ENCODE data around the gene NOS3. TPM values are rescaled to one million over a fixed set of nuclear protein-coding genes. Genes with fewer than 3 reads are reported as not detected.

Gene NOS3
- total RNA-seq, 1 donor from 2014 or later = 0.15 TPM

- DNase-seq (ENCODE audit: low read depth) = no peak
These were observed 26.2 kb upstream of the NOS3 start for GRCh38 chr7:150964593-150965111.

- DNase-seq (ENCODE audit: low read depth) = no peak
These were observed 25.5 kb upstream of the NOS3 start for GRCh38 chr7:150965273-150965830.

- no peak for DNase-seq (ENCODE audit: low read depth)
These were observed 24.8 kb upstream of the NOS3 start for GRCh38 chr7:150966002-150966401.

GRCh38 chr7:150967349-150967748, 23.5 kb upstream of the NOS3 start:
- DNase-seq (ENCODE audit: low read depth) = no peak

GRCh38 chr7:150968056-150968733, 22.6 kb upstream of the NOS3 start:
- DNase-seq (ENCODE audit: low read depth) = no peak

GRCh38 chr7:150968734-150969372, 22.0 kb upstream of the NOS3 start:
- no peak for DNase-seq (ENCODE audit: low read depth)

- no peak for DNase-seq (ENCODE audit: low read depth)
These were observed 21.3 kb upstream of the NOS3 start for GRCh38 chr7:150969475-150969874.

GRCh38 chr7:150970424-150970823, 20.4 kb upstream of the NOS3 start:
- no peak for DNase-seq (ENCODE audit: low read depth)

GRCh38 chr7:150971242-150972022, 19.4 kb upstream of the NOS3 start:
- DNase-seq (ENCODE audit: low read depth) = no peak

GRCh38 chr7:150972023-150972468, 18.8 kb upstream of the NOS3 start:
- DNase-seq (ENCODE audit: low read depth) = no peak

GRCh38 chr7:150972741-150973140, 18.1 kb upstream of the NOS3 start:
- DNase-seq (ENCODE audit: low read depth) = no peak

- no peak for DNase-seq (ENCODE audit: low read depth)
These were observed 17.0 kb upstream of the NOS3 start for GRCh38 chr7:150973571-150974451.

- no peak for DNase-seq (ENCODE audit: low read depth)
These were observed 16.1 kb upstream of the NOS3 start for GRCh38 chr7:150974468-150975391.

- DNase-seq (ENCODE audit: low read depth) = no peak
These were observed 15.1 kb upstream of the NOS3 start for GRCh38 chr7:150975536-150976319.

- DNase-seq (ENCODE audit: low read depth) = no peak
These were observed 14.1 kb upstream of the NOS3 start for GRCh38 chr7:150976529-150977381.

GRCh38 chr7:150977382-150978125, 13.3 kb upstream of the NOS3 start:
- no peak for DNase-seq (ENCODE audit: low read depth)

- no peak for DNase-seq (ENCODE audit: low read depth)
These were observed 12.6 kb upstream of the NOS3 start, which contains the start of gene KCNH2 for GRCh38 chr7:150978126-150978789. Gene KCNH2 (minus strand): TSS chr7:150978321. CDS start chr7:150977913, 408 bp downstream.
